HG03108 (cell line): ENCODE data around the gene CAMK2B.

Experiments
- ATAC-seq: cut with Tn5 transposase; IDR thresholded peaks from one replicate; pipeline ENCODE4 v1.9.1; 2021; ENCODE audit warnings: moderate library complexity; ENCODE audit not compliant: unreplicated experiment

Gene CAMK2B

DNA sequence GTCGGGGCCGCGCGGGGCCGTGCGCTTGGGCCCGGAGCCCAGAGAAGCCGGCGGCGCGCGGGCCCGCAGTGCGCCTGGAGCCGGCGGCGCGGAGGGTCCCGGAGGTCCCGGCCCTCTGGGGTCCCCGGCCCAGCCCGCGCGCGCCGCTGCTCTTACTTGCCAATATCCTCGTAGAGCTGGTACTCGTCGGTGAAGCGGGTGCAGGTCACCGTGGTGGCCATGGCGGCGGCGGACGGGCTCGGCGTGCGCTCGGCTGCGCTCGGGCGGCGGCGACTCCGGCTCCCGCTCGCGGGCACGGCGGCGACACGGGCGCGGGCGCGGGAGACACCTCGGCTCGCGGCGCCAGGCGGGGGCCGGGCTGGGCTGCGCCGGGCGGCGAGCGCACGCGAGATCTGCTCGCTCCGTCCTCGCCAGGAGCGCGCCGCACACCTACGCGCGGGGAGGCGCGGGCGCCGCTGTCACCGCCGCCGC is at the start of gene CAMK2B:
CAMK2B (minus strand) TSS at position 394 of the 471 bp plus-strand sequence; CDS start at position 221, 173 bp downstream.
- no peak for ATAC-seq

- ATAC-seq, result no peak
Observed at GRCh38 chr7:44374007-44374763, 48.8 kb upstream of the CAMK2B start.

GRCh38 chr7:44373418-44373740 is 48.0 kb upstream of the CAMK2B start:
- no peak for ATAC-seq

DNA sequence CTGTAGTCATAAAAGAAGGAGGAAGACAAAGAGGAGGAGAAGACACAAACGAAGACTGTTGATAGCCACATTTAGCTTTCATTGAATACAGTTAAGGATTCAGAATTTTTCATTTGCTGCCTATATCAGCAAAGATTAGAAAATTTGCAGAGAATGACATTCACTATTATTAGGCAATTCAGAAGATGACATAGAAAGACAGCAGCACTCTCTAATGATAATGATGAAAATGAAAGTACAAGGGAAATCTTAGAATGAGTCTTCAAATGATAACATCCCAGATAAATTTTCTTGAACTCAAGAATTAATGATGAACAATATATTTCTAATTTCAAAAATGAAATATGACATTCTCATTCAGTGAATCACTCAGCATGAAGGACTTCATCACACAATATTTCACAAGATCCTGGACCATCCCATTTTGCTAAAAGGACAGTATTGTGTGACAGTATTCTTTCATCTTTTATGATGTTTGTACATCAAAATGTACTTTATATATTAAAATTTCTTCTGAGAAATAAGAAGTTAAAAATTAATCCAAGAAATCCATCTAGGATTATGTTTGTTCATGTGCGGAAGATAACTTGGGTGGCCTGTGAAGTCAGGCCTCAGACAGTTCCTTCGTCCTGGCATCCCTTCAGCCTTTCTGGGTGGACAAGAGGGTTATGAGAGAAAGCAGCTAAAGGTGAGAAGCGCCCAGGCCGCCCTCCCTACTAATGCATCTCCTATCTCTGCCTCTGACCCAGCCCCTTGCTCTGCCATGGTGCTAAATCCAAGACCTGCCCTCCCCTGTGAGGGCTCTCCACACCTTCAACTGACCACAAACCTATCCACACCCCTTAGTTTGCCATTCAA is 47.4 kb upstream of the CAMK2B start:
- no peak for ATAC-seq

DNA sequence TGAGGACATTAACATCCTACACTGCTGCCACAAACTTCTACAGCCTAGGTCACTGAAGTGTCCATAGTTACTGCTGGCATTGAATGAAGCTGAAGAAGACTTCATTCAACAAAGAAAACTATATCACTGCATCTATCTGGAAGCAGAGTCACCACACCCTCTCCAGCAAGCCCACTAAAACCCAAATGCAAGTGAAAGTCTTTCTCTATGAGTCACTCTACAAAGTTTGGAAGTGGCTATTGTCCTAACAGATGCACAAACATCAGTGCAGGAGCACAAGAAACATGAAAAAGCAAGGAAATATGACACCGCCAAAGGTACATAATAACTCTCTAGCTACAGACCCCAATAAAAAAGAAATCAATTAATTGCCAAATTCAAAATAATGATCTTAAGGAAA is 43.5 kb upstream of the CAMK2B start:
- no peak for ATAC-seq

DNA sequence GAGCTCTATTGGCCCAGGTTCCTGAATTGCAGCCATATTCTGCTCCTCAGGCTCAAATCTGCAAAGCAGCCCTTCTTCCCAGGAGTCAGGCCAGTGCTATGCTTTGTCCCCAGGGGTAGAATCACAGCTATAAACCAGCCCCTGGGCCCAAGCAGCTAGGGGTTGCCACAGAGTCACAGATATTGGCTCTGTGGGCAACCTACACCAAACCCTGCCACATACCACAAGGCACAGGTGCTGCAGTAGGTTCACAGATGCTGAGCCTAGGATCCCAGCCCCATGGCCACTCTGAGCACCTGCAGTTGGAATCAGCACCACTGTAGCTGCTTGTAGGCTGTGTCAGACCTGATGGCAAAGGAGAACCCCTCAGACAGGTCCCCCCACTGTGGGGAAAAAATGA is 43.1 kb upstream of the CAMK2B start:
- ATAC-seq, result no peak

- no peak for ATAC-seq
Observed at GRCh38 chr7:44367475-44368043, 42.2 kb upstream of the CAMK2B start.

DNA sequence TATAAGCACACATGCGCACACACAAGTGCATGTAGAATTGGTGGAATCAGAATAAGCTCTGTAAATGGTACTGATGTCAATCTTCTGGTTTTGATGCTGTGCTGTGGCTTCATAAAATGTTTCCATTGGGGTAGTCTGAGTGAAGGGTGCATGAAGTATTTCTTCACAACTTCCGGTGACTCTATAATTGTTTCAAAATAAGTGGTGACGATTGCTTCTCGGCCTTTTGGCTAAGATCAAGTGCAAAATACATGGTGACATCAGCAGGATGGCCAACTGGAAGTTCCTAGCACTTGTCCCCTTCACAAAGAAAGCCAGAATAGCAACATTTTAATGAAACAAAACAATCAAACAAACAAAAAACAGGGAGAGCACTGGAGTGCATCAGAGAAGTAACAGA is 41.6 kb upstream of the CAMK2B start:
- no peak for ATAC-seq

- no peak for ATAC-seq
Observed at GRCh38 chr7:44353668-44354067, 28.3 kb upstream of the CAMK2B start.

- ATAC-seq, result no peak
Observed at GRCh38 chr7:44348851-44349781, 23.7 kb upstream of the CAMK2B start.

- ATAC-seq, result no peak
Observed at GRCh38 chr7:44348300-44348699, 22.9 kb upstream of the CAMK2B start.

GRCh38 chr7:44347546-44348114 is 22.2 kb upstream of the CAMK2B start:
- ATAC-seq, result no peak

DNA sequence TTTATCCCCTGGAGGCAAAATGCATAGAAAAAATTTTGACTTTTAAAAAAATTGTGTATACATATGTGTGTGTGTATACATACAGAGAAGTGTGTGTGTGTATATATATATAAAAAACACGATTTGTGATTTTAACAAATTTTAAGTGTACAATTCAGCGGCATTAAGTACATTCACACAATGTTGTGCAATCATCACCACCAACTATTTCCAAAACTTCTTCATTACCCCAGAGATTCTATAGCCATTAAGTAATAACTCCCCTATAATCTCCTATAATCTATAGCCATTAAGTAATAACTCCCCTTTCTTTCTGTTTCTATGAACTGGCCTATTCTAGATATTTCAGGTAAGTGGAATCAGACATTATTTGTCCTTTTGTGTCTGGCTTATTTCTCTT is 20.7 kb upstream of the CAMK2B start:
- no peak for ATAC-seq

DNA sequence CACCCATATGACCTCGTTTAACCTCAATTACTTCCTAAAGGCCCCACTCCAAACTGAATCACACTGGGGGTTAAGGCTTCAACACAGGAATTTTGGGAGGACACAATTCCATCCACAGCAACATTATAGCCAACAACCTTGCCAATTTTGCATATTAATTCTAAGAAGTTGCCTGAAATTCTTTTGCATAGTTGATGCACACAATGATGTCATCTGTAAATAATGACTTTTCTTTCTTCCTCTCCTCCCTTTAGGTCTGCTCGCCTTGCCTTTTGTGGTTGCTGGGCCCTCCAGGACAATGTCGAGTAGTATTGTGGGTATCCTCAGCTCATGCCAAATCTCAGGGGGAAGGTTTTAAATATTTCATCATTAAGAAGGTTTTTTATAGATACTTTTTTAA is 16.0 kb upstream of the CAMK2B start:
- ATAC-seq, result no peak

DNA sequence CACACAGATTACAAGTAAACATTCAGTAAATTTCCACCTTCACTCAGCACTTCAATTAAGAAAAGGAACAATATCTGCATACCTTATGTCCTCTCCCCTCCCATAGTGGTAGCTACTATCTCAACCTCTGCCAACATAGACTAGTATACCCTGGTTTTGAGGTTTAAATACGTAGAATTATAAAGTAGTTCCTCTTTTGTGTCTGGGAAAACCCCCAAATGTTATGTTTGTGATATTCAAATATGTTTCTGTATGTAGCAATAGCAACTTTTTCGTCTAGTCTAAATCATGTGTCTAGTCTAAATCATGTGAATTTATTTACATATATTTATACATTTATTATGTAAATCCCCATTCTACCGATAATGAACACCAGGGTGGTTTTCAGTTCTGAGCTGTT is 13.2 kb upstream of the CAMK2B start:
- ATAC-seq, result no peak

GRCh38 chr7:44336491-44336890 is 11.1 kb upstream of the CAMK2B start:
- ATAC-seq, result no peak

GRCh38 chr7:44335184-44335583 is 9.8 kb upstream of the CAMK2B start:
- ATAC-seq, result no peak

- ATAC-seq, result no peak
Observed at GRCh38 chr7:44334734-44335097, 9.3 kb upstream of the CAMK2B start.

DNA sequence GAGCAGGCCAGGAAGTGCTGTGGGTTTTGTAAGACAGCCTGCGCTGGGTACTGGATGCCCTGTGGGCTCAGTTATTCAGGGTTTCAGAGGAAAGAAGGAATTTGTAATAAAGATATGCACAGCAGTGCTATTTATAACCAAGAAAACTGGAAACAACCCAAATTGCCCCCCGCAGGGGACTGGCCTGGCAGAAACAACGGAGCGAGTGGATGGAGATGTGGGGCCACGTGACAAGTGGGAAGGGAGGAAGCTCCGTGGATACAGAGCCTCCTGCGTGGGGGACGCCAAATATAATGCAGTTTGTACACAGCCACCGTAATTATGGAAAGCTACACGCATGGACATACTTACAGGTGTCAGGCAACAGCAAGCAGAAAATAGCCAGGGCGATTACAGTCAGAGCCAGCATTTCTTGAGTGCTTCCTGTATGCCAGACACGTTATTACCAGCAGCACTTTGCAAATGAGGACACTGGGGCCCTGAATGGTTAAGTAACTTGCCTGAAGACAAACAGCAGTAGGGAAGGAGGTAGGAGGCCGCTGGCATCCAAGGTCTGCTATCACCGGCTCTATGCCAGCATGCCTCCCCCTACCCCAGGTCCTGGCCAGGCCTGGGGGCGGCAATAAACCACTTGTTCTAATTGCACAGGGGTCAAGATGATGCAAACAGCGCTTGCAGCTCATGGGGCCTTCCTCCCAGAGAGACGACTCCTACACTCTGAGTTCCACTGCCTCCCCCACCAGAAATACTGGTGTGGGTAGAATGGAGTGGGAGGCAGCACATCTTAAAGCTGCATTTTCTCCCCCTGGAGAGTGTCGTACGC is 8.7 kb upstream of the CAMK2B start:
- no peak for ATAC-seq

DNA sequence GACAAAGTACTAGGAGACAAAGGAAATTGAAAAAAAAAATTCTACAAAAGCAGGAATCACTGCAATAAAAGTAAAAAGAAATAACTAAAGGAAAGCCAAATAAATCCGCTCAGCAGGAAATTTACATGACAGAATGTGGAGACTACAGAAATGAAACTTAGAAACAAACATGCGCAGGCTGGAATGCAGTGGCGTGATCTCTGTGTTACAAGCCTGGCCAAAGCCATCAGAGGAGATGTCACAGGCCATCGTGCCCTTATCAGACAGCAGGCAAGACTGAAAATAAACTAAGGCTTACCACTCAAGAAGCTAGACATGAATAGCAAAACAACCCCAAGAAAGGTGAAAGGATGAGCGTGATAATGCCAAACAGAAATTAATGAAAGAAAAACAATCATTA is 6.3 kb upstream of the CAMK2B start:
- ATAC-seq, result no peak
